Measurements from ENCODE around the gene TIMM22. TPM values are rescaled to one million over a fixed set of nuclear protein-coding genes. Genes with fewer than 3 reads are reported as not detected.
"Not testable (repeated sequence)": the region's sequence is repeated elsewhere in the genome, so short reads cannot be mapped to it uniquely, and the experiment has no call there.

The TIMM22 gene
- total RNA-seq, 1 experiment from 2014 or later: 17.7 TPM

DNA sequence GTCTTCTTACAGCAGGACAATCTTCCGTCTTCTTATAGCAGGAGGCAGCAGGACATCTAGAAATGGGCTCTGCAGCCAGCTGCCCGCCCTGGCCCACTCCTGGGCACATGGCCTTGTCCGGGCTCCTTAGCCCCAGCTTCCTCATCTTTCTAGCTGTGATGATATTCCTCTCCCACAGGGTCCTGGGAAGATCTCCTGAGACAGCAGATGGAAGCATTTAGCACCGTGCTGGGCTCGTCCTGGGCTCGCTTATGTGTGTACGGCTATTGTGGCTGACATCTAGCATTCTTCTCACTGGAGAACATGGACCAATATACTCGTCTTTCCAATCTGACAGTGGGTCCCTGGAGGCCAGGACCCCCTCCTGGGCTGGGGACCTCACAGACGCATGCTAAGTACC lies 48.5 kb downstream of the TIMM22 start:
- ChIA-PET CTCF (no interaction called here), POLR2A (ENCODE audit: unreplicated experiment) (no interaction called here)
- Histone ChIP-seq H3K9ac (ENCODE audit: low read length) (no peak overlapping the region), H3K4me1 (ENCODE audit: insufficient read depth, low read length) (no peaks in the 10 kb centered on the region), H3K9me2 (replicated peaks; ENCODE audit: low read length) (no peaks in the 10 kb centered on the region), H4K20me1 (ENCODE audit: low read length) (no peaks in the 10 kb centered on the region), H3K27me3 (ENCODE audit: low read length) (no peaks in the 10 kb centered on the region), H3K79me2 (ENCODE audit: low read length) (no peaks in the 10 kb centered on the region), H3K27ac (ENCODE audit: low read length) (no peak overlapping the region), H2AFZ (ENCODE audit: low read length) (no peak overlapping the region), H3K4me3 (ENCODE audit: low read length) (no peak overlapping the region), H3K4me2 (ENCODE audit: low read length) (no peak overlapping the region), H3K36me3 (ENCODE audit: low read depth, low read length) (0 out of 2 replicates have a peak, but pooled peaks cover 6% of the 10 kb centered on the region), H3F3A (ENCODE audit: low read length, unreplicated experiment) (no peaks in the 10 kb centered on the region), H3K9me3 (ENCODE audit: low read length) (no peaks in the 10 kb centered on the region)
- TF ChIP-seq EZH2phosphoT487 (IDR thresholded peaks at IDR 0.05; ENCODE audit: borderline replicate concordance, low read length) (no peak), EZH2 (IDR thresholded peaks at IDR 0.05; ENCODE audit: low read length, unreplicated experiment) (no peak)
- TF ChIP-seq, protein P1, sequence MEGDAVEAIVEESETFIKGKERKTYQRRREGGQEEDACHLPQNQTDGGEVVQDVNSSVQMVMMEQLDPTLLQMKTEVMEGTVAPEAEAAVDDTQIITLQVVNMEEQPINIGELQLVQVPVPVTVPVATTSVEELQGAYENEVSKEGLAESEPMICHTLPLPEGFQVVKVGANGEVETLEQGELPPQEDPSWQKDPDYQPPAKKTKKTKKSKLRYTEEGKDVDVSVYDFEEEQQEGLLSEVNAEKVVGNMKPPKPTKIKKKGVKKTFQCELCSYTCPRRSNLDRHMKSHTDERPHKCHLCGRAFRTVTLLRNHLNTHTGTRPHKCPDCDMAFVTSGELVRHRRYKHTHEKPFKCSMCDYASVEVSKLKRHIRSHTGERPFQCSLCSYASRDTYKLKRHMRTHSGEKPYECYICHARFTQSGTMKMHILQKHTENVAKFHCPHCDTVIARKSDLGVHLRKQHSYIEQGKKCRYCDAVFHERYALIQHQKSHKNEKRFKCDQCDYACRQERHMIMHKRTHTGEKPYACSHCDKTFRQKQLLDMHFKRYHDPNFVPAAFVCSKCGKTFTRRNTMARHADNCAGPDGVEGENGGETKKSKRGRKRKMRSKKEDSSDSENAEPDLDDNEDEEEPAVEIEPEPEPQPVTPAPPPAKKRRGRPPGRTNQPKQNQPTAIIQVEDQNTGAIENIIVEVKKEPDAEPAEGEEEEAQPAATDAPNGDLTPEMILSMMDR (conservative IDR thresholded peaks at IDR 0.05; ENCODE audit: low read depth, low read length): no peak
- DNase-seq (no peak), ATAC-seq (no peak)
- intact Hi-C loops (cut with micrococcal nuclease): no loop called here
- BruUV-seq (replicated peaks): no TSS peak

DNA sequence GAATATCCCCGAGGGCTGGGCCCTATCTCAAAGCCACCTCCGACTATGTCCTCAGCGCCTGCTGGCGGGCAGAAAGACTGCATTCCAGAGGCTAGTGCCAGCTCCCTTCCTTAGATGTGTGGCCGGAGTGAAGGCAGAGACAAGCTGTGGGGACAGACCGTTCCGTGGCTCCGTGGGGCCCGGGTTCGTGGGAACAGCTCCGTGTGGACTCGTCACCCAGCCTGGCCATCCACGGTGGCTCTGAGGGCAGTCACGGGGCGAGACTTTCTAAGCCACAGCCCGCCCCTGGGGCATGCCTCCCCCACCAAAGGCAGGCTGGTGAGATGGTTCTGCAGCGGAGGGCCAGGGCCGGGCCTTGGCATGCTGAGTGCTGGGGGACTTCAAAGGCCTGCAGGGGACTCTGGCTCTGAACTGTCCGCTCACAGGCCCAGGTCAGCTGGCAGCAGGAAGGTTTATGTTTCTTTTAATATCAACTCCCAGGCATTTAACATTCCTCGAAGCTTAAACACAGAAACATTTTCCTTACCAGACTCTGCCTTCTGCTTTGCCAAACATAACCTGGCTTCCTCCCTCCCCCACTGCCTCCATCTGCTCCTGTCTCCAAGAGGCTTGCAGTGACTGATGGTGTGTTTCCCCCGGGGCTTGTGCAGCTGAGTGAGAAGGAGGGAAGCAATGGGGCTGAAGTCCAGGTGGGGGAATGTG lies 50.4 kb downstream of the TIMM22 start:
- TF ChIP-seq EZH2 (IDR thresholded peaks at IDR 0.05; ENCODE audit: low read length, unreplicated experiment): no peak
- TF ChIP-seq EZH2phosphoT487 (IDR thresholded peaks at IDR 0.05; ENCODE audit: borderline replicate concordance, low read length): no peak
- TF ChIP-seq, protein P1 (conservative IDR thresholded peaks at IDR 0.05; ENCODE audit: low read depth, low read length): no peak
- CTCF ChIA-PET: no interaction called here
- H3K4me2 ChIP-seq (ENCODE audit: low read length): no peak overlapping the region

DNA sequence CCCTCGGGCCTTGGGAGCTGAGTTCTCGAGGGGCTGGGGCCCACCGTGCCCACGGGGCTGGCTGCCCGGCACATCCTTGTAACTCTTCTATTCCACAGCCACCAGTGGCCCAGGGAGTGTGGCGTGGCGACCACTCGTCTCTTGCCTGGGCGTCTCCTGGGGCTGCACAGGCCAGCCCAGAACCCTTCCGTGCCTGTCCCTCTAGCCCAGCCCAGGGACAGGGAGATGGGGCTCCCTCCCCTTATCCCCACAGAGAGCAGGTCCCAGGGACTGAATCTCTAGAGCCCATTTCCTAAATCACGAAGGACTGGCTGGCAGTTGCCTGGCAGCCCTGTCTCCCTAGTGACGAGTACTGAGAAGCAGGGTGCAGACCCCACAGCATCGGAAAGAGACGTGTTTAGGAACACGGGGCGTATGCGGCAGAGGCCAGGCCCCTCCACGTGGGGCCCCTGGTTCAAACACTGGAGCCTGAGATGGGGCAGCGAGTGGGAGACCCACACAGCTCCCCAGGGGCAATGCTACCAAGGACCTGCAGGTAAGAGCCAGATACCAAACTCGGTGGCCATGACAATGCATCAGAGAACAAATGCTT lies 51.0 kb downstream of the TIMM22 start:
- TF ChIP-seq EZH2 (IDR thresholded peaks at IDR 0.05; ENCODE audit: low read length, unreplicated experiment) (no peak), EZH2phosphoT487 (IDR thresholded peaks at IDR 0.05; ENCODE audit: borderline replicate concordance, low read length) (no peak)
- TF ChIP-seq, protein P1 (conservative IDR thresholded peaks at IDR 0.05; ENCODE audit: low read depth, low read length): no peak
- Histone ChIP-seq H3K4me3 (ENCODE audit: low read length) (no peak overlapping the region), H3K4me1 (ENCODE audit: insufficient read depth, low read length) (no peaks in the 10 kb centered on the region), H3K9me3 (ENCODE audit: low read length) (no peaks in the 10 kb centered on the region), H3K9ac (ENCODE audit: low read length) (no peak overlapping the region), H2AFZ (ENCODE audit: low read length) (no peak overlapping the region), H3K27ac (ENCODE audit: low read length) (no peak overlapping the region), H4K20me1 (ENCODE audit: low read length) (no peaks in the 10 kb centered on the region), H3K9me2 (replicated peaks; ENCODE audit: low read length) (no peaks in the 10 kb centered on the region), H3K79me2 (ENCODE audit: low read length) (no peaks in the 10 kb centered on the region), H3K4me2 (ENCODE audit: low read length) (no peak overlapping the region), H3F3A (ENCODE audit: low read length, unreplicated experiment) (no peaks in the 10 kb centered on the region), H3K36me3 (ENCODE audit: low read depth, low read length) (no peaks in the 10 kb centered on the region), H3K27me3 (ENCODE audit: low read length) (no peaks in the 10 kb centered on the region)
- ChIA-PET CTCF (no interaction called here), POLR2A (ENCODE audit: unreplicated experiment) (no interaction called here)
- ATAC-seq (no peak), DNase-seq (no peak)
- no TSS peak for BruUV-seq (replicated peaks)
- intact Hi-C loops (cut with micrococcal nuclease): no loop called here

More for the DNA sequence above, 50.4 kb downstream of the TIMM22 start:
- no peaks in the 10 kb centered on the region for H3F3A ChIP-seq (ENCODE audit: low read length, unreplicated experiment)
- no peak overlapping the region for H3K9ac ChIP-seq (ENCODE audit: low read length)
- no peaks in the 10 kb centered on the region for H4K20me1 ChIP-seq (ENCODE audit: low read length)
- 0 out of 2 replicates have a peak, but pooled peaks cover 5% of the 10 kb centered on the region for H3K36me3 ChIP-seq (ENCODE audit: low read depth, low read length)
- no peaks in the 10 kb centered on the region for H3K9me3 ChIP-seq (ENCODE audit: low read length)
- H3K79me2 ChIP-seq (ENCODE audit: low read length): no peaks in the 10 kb centered on the region
- POLR2A ChIA-PET (ENCODE audit: unreplicated experiment): no interaction called here
- DNase-seq: no peak
- H3K4me1 ChIP-seq (ENCODE audit: insufficient read depth, low read length): no peaks in the 10 kb centered on the region
- no TSS peak for BruUV-seq (replicated peaks)
- H2AFZ ChIP-seq (ENCODE audit: low read length): no peak overlapping the region
- no peak overlapping the region for H3K27ac ChIP-seq (ENCODE audit: low read length)
- no peaks in the 10 kb centered on the region for H3K9me2 ChIP-seq (replicated peaks; ENCODE audit: low read length)
- intact Hi-C loops (cut with micrococcal nuclease): no loop called here
- H3K4me3 ChIP-seq (ENCODE audit: low read length): no peak overlapping the region
- H3K27me3 ChIP-seq (ENCODE audit: low read length): no peaks in the 10 kb centered on the region
- no peak for ATAC-seq

DNA sequence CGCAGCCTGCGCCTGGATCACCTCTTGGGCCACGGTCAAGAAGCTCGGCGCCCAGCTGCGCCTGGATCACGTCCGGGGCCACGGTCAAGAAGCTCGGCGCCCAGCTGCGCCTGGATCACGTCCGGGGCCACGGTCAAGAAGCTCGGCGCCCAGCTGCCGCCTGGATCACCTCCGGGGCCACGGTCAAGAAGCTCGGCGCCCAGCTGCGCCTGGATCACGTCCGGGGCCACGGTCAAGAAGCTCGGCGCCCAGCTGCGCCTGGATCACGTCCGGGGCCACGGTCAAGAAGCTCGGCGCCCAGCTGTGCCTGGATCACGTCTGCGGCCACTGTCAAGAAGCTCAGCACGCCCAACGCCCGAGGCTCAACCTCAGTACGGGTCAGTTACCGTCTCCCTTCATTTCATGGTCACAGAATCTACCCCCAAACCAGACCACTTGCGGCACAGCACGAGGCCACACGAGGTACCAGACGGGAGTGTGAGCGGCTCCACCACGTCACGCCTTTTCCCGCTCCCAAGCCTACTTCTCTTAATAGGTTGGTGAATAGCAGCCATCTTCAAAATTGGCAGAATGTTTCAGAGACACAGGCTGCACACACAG lies 51.7 kb downstream of the TIMM22 start:
- H3K27me3 ChIP-seq (ENCODE audit: low read length); intact Hi-C loops (cut with micrococcal nuclease); H3K27ac ChIP-seq (ENCODE audit: low read length); H3K9ac ChIP-seq (ENCODE audit: low read length); H3K4me3 ChIP-seq (ENCODE audit: low read length); H3K4me1 ChIP-seq (ENCODE audit: insufficient read depth, low read length); H3K36me3 ChIP-seq (ENCODE audit: low read depth, low read length); H3K4me2 ChIP-seq (ENCODE audit: low read length); H2AFZ ChIP-seq (ENCODE audit: low read length); DNase-seq; CTCF ChIA-PET; POLR2A ChIA-PET (ENCODE audit: unreplicated experiment); H3K79me2 ChIP-seq (ENCODE audit: low read length); H3K9me2 ChIP-seq (replicated peaks; ENCODE audit: low read length); BruUV-seq (replicated peaks); H3F3A ChIP-seq (ENCODE audit: low read length, unreplicated experiment); H4K20me1 ChIP-seq (ENCODE audit: low read length); ATAC-seq; H3K9me3 ChIP-seq (ENCODE audit: low read length): not testable (repeated sequence)
